Measurements from ENCODE around the gene CHPT1.

The CHPT1 gene

DNA sequence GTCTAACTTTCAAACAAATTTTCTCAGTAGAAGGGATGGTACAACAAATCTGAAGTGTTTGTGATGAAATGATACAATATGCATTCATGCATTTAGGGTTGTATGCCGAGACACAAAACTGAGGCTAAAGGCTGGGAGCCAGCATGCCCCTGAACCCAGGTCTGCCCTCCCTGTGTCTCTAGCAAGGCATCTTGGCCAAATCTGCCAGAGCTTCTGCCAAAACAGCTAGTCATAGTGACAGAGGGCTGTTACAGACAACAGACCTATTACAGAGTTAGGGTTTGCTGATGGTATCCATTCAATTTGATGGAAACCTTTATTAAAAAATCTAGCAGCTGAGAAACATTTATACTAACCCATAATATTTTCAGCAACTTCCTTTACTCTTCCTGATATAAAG lies 11.3 kb upstream of the CHPT1 start:
- DNase-seq: no peak

DNA sequence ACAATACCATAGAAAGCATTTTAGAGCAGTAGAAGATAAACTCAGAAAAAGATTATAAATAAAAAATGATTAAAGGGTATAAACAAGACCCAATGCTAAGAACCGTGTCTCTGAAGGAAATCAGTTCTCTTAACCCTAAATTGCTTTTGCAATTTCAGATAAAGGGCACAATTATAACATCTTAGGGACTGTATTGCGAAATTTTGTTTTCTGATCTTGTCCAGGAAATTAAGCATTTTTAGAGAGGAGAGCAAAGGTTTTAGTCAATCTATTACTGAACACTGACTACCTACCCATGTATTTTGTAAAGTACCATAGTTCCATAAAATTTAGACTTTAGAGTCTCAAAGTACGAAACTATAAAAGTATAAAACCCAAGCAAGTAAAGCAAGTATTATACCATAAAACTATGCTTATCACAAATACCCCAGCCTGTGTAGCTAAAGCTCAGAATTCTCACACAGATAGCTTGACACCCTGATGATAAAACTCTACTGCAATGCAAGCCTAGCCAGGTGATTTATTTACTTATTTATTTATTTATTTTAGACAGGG lies 6.8 kb upstream of the CHPT1 start:
- DNase-seq: no peak

DNA sequence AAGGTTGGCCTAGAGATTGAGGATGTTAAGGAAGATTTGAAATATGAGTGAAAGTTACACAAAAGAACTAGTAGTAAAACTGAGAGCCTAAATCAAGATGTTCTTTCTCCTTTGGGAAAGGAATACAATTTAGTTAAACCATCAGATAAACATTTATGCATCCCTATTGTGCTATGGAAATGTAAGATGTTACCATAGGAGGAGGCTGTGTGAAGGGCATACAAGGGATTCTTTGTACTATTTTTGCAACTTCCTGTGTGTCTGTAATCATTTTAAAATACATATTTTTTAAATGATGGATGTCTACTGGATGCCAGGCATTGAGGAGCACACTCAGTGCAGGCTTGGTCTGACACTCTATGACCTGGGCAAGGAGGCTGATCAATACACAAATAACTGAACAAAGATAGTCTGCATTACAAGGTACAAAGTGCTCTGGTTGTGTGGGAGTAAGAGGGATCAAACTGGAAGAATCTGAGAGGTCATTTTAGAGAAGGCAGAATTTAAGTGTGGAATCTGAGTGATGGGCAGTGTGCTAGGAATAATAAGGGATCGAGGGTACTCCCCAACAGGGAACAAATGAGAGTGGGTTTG lies 5.8 kb upstream of the CHPT1 start:
- no peak for DNase-seq

DNA sequence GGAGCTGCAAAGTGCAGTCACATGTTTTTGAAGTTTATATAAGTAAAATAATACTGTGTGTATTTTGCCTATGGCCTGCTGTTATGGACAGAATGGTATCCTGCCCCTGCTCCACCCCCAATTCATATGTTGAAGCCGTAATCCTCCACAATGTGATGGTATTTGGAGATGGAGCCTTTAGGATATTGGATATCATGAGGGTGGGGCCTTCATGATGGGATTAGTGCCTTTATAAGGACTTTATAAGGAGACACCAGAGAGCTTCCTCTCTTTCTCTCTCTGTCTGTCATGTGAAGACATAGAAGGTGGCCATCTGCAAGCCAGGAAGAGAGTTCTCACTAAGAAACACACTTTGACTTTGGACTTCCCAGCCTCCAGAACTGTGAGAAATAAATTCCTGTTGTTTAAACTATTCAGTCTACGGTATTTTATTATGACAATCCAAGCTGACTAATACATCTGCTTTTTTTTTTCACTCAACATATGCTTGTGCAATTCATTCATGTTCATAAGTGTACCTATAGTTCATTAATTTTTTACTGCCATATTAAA lies 3.1 kb upstream of the CHPT1 start:
- no peak for DNase-seq

DNA sequence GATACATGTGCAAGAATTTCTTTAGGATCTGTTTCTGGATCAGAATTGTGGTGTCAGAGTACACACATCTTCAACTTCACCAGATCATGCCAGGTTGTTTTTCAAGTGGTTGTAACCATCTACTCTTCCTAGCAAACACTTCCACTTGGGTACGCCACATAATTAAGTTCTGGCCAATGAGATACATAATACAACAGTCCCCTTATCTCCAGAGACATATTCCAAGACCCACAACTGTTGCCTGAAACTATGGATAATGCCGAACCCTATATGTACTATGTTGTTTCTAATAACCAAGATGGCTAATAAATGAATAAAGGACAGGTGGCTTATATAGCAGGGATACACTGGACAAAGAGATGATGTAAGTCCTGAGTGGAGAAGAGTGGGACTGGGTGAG lies 2.5 kb upstream of the CHPT1 start:
- DNase-seq: no peak

DNA sequence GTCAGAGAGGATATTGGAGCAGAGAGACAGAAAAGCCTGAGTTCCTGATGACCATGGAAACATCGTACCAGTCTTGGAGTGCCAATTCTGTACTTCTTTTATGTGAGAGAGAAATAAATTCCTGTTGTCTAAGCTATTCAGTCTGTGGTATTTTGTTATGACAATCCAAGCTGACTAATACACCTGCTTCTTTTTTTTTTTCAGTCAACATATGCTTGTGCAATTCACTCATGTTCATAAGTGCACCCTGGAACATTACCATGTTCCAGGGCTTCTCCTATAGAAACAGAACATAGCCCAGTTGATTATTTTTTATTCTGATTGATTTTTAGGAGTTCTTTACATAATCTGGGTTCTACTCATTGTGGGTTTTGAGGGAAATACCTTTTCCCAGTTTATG lies 1.7 kb upstream of the CHPT1 start:
- no peak for DNase-seq

DNA sequence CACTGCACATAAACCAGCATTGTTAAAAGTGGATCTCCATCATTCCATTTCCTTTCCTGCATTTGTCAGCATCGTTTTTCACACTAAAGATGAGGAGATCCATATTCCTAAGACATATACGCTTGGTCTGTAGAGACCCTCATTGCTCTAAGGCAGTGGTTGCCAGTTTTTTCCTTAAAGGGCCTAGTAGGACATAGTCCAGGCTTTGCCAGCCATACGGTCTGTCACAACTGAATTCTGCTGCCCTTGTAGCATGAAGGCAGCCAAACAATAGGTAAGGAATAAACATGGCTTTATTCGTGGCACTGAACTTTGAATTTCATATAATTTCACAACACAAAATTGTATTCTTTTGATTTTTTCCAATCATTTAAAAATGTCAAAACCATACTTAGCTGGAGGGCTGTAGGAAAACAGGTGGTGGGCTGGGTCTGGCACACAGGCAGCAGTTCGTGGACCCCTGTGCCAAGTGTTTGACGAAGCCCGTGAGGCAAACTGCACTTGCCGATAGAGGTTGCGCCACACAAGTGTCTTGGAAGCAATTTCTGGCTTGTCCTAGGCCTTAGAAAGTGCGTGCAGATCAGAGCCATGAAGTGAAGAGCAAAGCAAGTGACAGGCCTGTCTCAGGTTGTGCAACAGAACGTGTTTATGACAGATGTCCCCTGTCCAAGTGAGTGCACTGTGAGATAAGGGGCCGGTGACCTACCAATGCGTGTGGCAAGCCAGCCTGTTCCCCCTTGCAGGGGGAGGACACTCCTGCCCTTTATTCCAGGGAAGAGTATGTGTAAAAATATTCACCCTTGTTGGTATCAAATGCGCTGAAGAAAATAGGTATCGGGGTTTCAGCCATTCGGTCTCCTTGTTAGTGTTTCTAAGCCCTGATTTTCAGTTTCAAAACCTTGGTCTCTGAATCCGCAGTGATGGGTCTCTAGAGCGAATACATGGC lies 916 bp upstream of the CHPT1 start:
- DNase-seq: no peak

DNA sequence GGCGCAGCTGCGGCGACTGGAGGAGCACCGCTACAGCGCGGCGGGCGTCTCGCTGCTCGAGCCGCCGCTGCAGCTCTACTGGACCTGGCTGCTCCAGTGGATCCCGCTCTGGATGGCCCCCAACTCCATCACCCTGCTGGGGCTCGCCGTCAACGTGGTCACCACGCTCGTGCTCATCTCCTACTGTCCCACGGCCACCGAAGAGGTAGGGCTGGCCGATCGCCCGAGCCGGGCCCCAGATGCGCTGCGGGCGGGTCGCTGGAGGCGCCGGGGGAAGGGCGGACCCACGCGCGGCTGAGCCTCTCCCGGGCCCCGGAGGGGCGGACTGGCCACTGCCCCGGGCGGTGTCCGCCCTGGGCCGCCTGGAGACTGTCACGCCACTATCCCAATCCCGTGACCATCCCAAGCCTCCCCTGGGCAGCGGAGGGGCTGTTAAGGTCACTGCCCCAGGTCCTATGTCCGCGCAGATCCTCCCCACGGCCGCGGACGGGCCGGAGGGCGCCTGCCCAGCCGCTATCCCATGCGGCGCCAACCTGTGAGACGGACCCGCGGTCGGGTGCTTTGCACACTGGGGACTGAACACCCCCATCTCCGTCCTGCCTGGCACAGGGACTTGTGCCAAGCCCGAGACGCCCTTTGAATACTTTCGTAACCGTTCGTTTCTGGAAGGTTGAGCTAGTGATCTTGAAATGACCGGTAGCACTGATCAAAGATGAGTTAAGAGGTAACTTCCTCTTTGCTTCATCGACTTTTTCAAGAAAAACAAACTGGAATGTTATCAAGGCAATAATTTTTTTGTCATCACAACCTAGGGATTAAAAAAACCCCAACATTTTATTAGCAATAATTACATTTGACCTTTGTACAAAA lies 725 bp downstream of the CHPT1 start:
- DNase-seq: peak; percentile 5

DNA sequence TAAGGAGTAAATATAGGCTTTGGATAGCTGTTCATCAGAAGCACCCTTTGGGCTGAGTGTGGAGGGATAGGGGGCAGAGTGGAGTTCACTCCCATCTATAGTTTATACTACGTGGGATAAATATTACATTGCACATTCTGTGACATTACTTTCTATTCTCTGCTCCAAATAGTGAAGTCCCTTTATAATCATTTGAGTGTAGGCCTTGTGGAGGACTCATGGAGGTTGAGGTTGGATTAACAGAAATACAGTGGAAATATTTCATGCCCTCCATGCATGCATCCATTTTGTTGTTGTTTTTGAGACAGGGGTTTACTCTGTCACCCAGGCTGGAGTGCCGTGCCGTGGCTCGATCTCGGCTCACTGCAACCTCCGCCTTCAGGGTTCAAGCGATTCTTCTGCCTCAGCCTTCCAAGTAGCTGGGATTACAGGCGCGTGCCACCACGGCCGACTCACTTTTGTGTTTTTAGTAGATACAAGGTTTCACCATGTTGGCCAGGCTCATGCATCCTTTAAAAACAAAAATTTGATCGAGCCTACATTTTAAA lies 1.4 kb downstream of the CHPT1 start:
- no peak for DNase-seq

DNA sequence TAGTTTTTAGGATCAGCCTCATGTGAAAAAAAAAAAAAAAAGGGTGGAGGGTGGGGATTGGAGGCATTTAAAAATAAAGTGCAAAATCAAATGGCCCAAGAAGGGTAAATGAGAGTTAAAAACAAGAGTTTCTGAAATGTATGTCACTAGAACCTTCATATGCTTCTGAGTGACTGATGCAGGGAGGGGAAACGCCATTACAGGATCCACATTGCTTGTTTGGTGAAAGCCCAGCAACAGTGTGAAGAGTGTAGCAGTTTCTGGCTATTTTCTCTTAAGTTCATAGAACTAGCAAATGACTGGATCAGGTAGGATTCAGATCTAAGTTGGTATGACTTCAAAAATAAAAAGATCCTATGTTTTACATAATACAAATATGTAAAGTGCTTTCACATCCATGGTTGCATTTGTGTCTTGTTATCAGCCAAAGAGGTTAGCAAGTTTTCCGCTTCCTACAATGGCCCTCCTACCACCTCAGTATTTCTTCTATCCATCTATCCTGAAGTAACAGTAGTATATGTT lies 2.9 kb downstream of the CHPT1 start:
- DNase-seq: no peak

DNA sequence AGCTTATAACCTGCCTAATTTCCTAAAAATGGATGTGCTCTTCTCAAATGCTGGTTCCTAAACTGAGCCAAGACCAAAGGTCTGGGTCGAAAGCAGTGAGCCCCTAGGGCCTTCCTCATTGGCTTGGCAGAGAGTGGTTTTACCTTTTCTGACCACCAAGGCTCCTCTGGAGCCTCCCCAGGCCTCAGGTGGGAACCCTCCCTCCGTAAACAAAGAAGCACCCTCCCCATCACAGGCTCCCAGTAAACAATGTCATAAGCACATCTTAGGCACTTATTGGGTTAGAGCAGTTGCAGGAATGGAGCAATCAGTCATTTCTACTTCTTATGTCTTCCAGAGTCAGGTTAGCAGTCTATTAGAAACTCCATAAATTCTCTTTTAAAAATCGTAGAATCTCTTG lies 6.0 kb downstream of the CHPT1 start:
- DNase-seq: no peak

DNA sequence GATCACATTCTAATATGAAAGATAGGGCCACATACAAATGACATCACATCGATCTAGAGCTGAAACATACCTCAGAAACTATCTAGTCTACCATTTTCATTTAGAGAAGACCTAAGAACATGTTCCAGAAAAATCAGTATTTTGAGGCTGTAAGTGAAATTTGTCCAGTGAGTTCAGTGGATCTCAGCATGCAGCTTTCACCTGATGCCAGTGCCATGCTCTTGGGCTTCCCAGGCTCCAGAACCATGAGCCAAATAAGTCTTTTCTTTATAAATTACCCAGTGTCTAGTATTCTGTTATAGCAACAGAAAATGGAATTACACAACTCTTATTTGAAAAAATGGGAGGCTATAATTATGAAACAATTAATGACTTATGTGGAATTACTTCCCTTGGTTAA lies 9.0 kb downstream of the CHPT1 start:
- no peak for DNase-seq

DNA sequence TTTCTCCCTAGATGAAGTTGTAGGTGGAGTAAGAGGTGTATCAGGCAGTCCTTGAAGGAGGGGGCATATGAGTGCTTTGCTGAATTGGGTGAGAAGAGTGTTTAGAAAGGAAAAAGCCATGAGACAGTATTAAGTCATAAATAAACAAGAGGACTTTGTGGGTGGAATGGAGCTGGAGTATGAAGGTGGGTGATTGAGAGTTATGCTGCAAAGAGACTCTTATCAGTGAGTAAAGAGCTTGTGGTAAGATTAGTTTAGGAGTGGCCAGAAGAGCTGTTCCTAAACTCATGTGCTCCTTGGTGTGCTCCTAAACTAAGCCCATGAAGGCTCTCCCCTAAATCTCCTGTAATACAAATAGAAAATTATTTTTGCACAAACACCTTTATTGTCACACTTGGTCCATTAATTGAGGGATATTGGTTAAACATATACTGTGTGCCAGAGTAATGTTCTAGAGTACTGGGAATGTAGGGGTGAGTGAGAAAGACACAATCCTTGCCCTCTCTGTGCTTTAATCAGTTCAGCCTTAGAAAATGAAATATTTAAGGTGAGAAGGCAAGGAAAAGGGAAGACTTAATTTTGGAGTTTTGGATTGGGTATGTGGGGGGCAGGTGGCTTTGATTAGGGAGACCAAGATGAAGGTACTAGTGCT lies 9.8 kb downstream of the CHPT1 start:
- DNase-seq: no peak

DNA sequence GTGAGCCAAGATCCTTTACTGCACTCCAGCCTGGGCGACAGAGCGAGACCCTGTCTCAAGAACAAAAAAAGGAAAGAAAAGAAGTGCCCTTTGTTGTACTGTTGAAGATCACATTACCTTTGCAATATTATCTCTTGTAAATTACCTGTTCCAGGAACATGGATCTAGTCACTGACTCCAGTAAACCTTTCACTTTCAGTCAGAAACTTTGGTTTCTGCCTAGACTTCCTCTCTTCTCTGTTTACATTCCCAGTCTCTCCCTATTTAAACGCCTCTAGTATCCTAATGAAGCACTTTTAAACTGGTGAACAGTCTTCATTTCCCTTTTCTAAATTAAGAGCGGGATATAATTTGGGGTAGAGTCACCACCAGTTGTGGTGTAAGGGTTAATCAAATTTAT lies 12.8 kb downstream of the CHPT1 start:
- no peak for DNase-seq

DNA sequence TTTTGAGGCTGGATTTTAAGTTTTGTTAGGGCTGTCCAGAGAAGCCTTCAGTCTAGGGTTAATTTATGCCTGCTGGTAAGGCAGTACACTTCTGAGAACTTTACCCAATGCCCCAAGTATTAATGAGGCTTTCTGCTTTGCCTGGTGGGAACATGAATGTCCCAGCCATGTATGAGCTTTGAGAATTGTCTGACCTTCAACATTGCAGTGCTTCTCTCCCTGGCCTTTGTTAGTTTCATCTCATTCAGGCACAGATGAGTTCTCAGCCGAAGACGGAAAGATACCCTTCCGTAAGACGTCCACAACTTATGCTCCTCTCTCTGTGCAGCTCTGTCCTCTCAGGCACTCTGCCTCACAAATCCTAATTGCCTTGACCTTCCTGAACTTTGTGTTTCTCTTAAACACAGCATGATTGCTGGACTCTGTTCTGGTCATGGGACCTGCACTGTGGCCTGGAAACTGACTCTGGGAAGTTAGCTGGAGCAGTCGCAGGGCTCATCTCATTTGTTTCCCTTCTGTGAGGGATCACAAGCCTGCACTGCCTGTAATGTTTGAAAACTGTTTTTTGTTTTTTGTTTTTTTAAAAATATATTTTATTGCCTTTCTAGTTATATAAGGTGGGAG lies 15.7 kb downstream of the CHPT1 start:
- no peak for DNase-seq

DNA sequence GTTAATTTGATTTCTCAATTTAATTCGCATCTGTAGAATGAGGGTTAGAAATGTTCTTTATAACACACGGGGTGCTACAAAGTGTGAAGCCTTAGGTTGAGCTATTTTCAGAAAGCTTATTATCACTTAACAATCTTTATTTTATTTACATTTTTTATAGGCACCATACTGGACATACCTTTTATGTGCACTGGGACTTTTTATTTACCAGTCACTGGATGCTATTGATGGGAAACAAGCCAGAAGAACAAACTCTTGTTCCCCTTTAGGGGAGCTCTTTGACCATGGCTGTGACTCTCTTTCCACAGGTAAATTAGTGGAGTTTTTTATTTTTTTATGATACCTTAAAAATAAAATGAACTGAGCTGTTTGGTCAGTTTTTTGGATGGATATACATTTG lies 16.5 kb downstream of the CHPT1 start:
- DNase-seq: no peak

DNA sequence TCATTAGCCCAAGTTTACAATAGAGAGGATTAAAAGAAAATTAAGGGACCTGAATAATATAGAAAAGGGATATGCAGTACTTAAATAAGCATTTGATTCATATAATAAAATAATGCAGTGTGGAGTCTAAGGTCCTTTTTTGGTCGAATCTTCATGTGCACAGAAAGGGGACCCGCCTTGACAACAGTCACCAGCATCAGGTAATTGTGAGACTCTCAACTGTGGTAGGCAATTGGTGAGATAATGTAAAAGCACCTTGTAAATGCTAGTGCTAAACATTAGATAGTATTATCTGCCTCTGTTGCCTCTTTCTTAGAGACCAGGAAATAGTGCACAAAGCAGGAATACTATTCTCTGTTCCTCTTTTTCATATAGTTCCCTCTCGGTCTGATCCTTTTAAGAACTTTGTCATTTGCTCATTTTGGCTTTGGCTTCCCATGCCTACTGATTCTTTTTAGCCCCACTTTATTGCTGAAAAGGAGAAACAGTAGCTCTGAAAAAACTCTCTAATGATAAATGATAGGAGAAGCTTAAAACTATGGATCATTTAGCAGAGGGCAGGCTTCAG lies 17.5 kb downstream of the CHPT1 start:
- no peak for DNase-seq

DNA sequence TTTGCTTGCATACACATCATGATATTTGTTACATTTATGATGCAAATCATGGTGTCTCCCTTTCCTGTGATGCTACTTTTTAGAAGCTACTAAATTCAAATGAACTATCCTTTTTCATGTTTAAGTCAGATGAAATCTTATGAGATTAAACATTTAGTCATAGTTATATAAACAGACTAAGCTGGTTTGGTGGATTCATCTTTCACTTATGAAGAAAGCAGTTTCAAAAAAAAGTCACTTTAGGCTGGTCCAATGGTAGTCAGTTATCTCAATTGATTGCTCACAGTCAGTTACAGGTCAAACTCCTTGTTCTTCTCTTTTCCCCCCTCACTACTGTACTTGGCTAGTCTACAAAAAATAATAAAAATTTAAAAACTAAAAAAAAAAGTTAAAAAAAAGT lies 22.1 kb downstream of the CHPT1 start:
- no peak for DNase-seq

DNA sequence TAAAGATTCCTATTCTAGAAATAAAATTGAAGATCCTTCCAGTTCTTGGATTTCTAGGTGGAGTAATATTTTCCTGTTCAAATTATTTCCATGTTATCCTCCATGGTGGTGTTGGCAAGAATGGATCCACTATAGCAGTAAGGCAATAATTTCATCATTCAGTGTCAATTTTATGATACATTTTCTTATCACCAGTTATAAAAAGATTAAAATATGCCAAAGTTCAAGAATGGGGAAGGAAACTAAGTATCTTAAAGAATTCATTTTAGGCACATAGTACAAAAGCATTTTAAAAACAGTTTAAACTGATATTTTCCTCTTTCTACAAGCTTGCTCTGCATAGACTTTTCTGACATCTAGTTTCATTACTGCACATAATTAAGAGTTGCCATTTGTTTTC lies 22.7 kb downstream of the CHPT1 start:
- no peak for DNase-seq

DNA sequence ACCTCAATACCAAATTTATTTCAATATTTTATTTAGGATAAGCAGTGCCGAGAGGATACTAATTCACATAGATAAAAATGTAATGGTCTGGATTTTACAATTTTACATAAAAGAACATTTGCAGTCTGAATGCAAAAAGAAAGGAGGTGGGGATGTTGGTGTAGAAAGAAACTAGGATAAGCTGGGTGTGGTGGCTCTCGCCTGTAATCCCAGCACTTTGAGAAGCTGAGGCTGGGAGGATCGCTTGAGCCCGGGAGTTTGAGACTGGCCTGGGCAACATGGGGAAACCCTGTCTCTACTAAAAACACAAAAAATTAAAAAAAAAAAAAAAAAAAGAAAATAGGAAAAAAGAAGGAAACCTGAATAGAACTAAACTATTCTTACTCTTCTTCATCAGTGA lies 25.0 kb downstream of the CHPT1 start:
- no peak for DNase-seq

DNA sequence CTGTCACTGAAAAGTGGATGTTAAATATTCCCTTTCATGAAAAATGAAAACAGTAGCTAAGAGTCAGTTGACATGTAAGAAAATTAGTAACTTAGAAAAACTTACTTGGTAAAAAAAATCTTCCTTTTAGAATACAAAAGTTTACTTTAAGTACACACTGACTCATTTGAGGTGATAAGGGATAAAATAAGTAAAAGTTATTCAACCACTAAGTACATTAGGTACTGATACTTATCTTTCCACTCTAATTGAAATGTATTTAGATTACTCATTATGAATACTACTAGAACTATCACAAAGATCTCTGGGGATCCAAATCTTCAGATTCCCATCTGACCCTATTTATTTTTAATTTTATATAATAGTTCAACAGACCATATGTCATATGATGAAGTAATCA lies 29.7 kb downstream of the CHPT1 start:
- no peak for DNase-seq
